ENCODE data around the gene SHC4. TPM values are rescaled to one million over a fixed set of nuclear protein-coding genes. Genes with fewer than 3 reads are reported as not detected.

SHC4 gene
- total and polyA plus RNA-seq, 2 of the 13 experiments (the other 11 are each of a cell fraction or from before 2014, with no cell fraction given), result 0.04 TPM; not detected in 1

GRCh38 chr15:48966595-48967301, 3.0 kb upstream of the SHC4 start:
- WGBS (ENCODE audit: low lambda C conversion rate), result 3% methylated on average over 2 of the region's 2 CpGs
- peaks cover 17% of the 10 kb centered on the region; the same call in 1 of the 2 replicates for H3K4me1 ChIP-seq (ENCODE audit: insufficient read depth, low read length)
- ATAC-seq (no peak), FAIRE-seq (no peak), DNase-seq (ENCODE audit: low spot score) (no peak)
- H3K36me3 ChIP-seq (replicated peaks in 1 of 2; ENCODE audit: control insufficient read depth in 1 of 2, insufficient read depth in 2 of 2, low read length in 2 of 2), result no peaks in the 10 kb centered on the region
- no TSS peak for BruUV-seq (replicated peaks)
- H3K9me3 ChIP-seq (ENCODE audit: low read length), result no peaks in the 10 kb centered on the region
- ChIA-PET POLR2A (no interaction called here), CTCF (ENCODE audit: low intra/inter-chr PET ratio, low total read pairs) (no interaction called here)
- H3K27ac ChIP-seq (ENCODE audit: extremely low read length, insufficient read depth, low read length), result no peak overlapping the region
- H3K4me2 ChIP-seq (ENCODE audit: low read depth, low read length), result no peak overlapping the region
- intact Hi-C loops (cut with micrococcal nuclease; ENCODE audit: unreplicated experiment) (no loop called here), in situ Hi-C loops (cut with HindIII; ENCODE audit: extremely low pct_ligation_motif_present, low pct_unique_long_range_greater_than_20kb) (no loop called here)
- no peak overlapping the region for H2AFZ ChIP-seq (ENCODE audit: low read length)
- H4K20me1 ChIP-seq (ENCODE audit: insufficient read depth, low read length), result no peaks in the 10 kb centered on the region
- H3K79me2 ChIP-seq (ENCODE audit: insufficient read depth, low read length), result no peaks in the 10 kb centered on the region
- H3K4me3 ChIP-seq (replicated peaks in 1 of 3; ENCODE audit: insufficient read depth in 1 of 3, low read depth in 2 of 3, low read length in 3 of 3), result no peak overlapping the region
- no peak for TF ChIP-seq MTF2 (CRISPR knock-in tag; IDR thresholded peaks at IDR 0.05; ENCODE audit: borderline replicate concordance)
- TF ChIP-seq MZF1 (CRISPR knock-in tag; IDR thresholded peaks at IDR 0.05; ENCODE audit: borderline replicate concordance), result no peak
- TF ChIP-seq NR2F1 (CRISPR knock-in tag; IDR thresholded peaks at IDR 0.05), result no peak
- TF ChIP-seq PAWR (CRISPR knock-in tag; IDR thresholded peaks at IDR 0.05; ENCODE audit: borderline replicate concordance), result no peak
- TF ChIP-seq TBX2 (CRISPR knock-in tag; IDR thresholded peaks at IDR 0.05; ENCODE audit: borderline replicate concordance), result no peak
- no peak for TF ChIP-seq PCBP1 (IDR thresholded peaks at IDR 0.05; ENCODE audit: borderline replicate concordance, low read depth, low read length)
- peaks cover 3 to 38% of the 10 kb centered on the region in 2 experiments; a peak in 3 of 5 replicates for H3K27me3 ChIP-seq (ENCODE audit: control insufficient read depth in 1 of 2, insufficient read depth in 2 of 2, low read length in 2 of 2)
- H3K9ac ChIP-seq (ENCODE audit: insufficient read depth, low read depth, low read length), result no peak overlapping the region

DNA sequence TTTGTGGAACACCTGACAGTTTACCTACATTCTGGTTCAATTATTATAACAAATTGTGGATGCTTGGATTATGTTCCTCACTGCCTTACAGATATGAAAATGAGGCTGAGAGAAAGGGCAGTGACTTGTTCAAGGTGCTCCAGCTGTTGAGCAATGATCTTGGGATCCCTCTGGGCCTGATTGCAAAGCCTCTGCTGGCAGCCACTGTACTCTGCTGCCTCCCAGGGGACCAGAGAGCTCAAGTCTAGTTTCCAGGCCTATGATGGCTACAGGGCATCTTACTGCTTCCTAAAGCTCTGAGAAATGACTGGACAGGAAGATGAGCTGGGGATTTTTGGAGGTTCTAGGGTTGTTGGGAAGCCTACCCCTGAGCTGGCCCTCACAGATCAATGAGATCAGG, 2.3 kb upstream of the SHC4 start:
- Histone ChIP-seq H3K36me3 (replicated peaks in 1 of 2; ENCODE audit: control insufficient read depth in 1 of 2, insufficient read depth in 2 of 2, low read length in 2 of 2) (no peaks in the 10 kb centered on the region), H3K4me3 (replicated peaks in 1 of 3; ENCODE audit: insufficient read depth in 1 of 3, low read depth in 2 of 3, low read length in 3 of 3) (no peak overlapping the region), H3K27ac (ENCODE audit: extremely low read length, insufficient read depth, low read length) (no peak overlapping the region), H3K9ac (ENCODE audit: insufficient read depth, low read depth, low read length) (no peak overlapping the region), H3K4me2 (ENCODE audit: low read depth, low read length) (no peak overlapping the region), H3K79me2 (ENCODE audit: insufficient read depth, low read length) (no peaks in the 10 kb centered on the region), H3K4me1 (ENCODE audit: insufficient read depth, low read length) (peaks cover 17% of the 10 kb centered on the region; the same call in 1 of the 2 replicates), H3K27me3 (ENCODE audit: control insufficient read depth in 1 of 2, insufficient read depth in 2 of 2, low read length in 2 of 2) (peaks cover 3 to 46% of the 10 kb centered on the region in 2 experiments; a peak in 3 of 5 replicates), H4K20me1 (ENCODE audit: insufficient read depth, low read length) (no peaks in the 10 kb centered on the region), H3K9me3 (ENCODE audit: low read length) (no peaks in the 10 kb centered on the region), H2AFZ (ENCODE audit: low read length) (no peak overlapping the region)
- no peak for FAIRE-seq
- no TSS peak for BruUV-seq (replicated peaks)
- ChIA-PET CTCF (ENCODE audit: low intra/inter-chr PET ratio, low total read pairs) (no interaction called here), POLR2A (no interaction called here)
- TF ChIP-seq CTCF (CRISPR knock-in tag; IDR thresholded peaks at IDR 0.05), result peak; percentile 26; the same call in 1 of the 2 replicates
- TF ChIP-seq ZNF263 (CRISPR knock-in tag; IDR thresholded peaks at IDR 0.05), result 0 out of 2 replicates have a peak, but pooled peaks have one; percentile 20
- peak; percentile 34; the same call in 1 of the 2 replicates for TF ChIP-seq STAG1 (CRISPR knock-in tag; IDR thresholded peaks at IDR 0.05)
- no peak for TF ChIP-seq CCAR2 (optimal IDR thresholded peaks at IDR 0.05; ENCODE audit: low read depth, low read length)
- TF ChIP-seq, protein P1, sequence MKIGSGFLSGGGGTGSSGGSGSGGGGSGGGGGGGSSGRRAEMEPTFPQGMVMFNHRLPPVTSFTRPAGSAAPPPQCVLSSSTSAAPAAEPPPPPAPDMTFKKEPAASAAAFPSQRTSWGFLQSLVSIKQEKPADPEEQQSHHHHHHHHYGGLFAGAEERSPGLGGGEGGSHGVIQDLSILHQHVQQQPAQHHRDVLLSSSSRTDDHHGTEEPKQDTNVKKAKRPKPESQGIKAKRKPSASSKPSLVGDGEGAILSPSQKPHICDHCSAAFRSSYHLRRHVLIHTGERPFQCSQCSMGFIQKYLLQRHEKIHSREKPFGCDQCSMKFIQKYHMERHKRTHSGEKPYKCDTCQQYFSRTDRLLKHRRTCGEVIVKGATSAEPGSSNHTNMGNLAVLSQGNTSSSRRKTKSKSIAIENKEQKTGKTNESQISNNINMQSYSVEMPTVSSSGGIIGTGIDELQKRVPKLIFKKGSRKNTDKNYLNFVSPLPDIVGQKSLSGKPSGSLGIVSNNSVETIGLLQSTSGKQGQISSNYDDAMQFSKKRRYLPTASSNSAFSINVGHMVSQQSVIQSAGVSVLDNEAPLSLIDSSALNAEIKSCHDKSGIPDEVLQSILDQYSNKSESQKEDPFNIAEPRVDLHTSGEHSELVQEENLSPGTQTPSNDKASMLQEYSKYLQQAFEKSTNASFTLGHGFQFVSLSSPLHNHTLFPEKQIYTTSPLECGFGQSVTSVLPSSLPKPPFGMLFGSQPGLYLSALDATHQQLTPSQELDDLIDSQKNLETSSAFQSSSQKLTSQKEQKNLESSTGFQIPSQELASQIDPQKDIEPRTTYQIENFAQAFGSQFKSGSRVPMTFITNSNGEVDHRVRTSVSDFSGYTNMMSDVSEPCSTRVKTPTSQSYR (CRISPR knock-in tag; IDR thresholded peaks at IDR 0.05; ENCODE audit: borderline replicate concordance), result no peak
- TF ChIP-seq CEBPB (IDR thresholded peaks at IDR 0.05; ENCODE audit: borderline replicate concordance, low read depth, low read length), result peak; percentile 26; the same call in 1 of the 2 replicates
- TF ChIP-seq ZSCAN29 (CRISPR knock-in tag; conservative IDR thresholded peaks at IDR 0.05), result no peak
- in situ Hi-C loops (cut with HindIII; ENCODE audit: extremely low pct_ligation_motif_present, low pct_unique_long_range_greater_than_20kb), result no loop called here
- intact Hi-C loops (cut with micrococcal nuclease; ENCODE audit: unreplicated experiment), result no loop called here
- no peak for DNase-seq (ENCODE audit: low spot score)
- peak; percentile 59 for ATAC-seq
